HEK293 (cell line): Measurements from ENCODE around the gene SLC26A5.

Experiments
- CTCF ChIA-PET: fragments of 350-600 bp; formaldehyde crosslinking; extraction: SDS; loops from one replicate; lab custom pipeline; 2021; ENCODE audit warnings: antibody characterized with exemption; lab: Yijun Ruan, JAX
- POLR2A ChIA-PET: fragments of 300-600 bp; formaldehyde crosslinking; extraction: SDS; loops from one replicate; lab custom pipeline; 2020; ENCODE audit warnings: antibody characterized with exemption, inconsistent platforms; lab: Yijun Ruan, JAX
- H3K27ac ChIP-seq: fragments of 200-500 bp; sonication (Bioruptor generic); 2 replicates; pipeline ENCODE4 v1.5.1; 2014; ENCODE audit warnings: low read depth, low read length, control low read depth, inconsistent platforms; ENCODE audit errors: extremely low read depth
- H3K36me3 ChIP-seq, 2 experiments: fragments of 200-500 bp in 1 of 2; sonication (Bioruptor generic) in 1 of 2; 1 replicate in 1 of 2; 2 replicates in 1 of 2; pipeline ENCODE4 v1.5.1; 2014 to 2017; ENCODE audit warnings: inconsistent platforms in 2 of 2, low read length in 2 of 2; ENCODE audit not compliant: control insufficient read depth in 2 of 2, insufficient read depth in 1 of 2
- H3K4me1 ChIP-seq: fragments of 200-500 bp; sonication (Bioruptor generic); 2 replicates; pipeline ENCODE4 v1.5.1; 2014; ENCODE audit warnings: mild to moderate bottlenecking, low read length, inconsistent platforms; ENCODE audit not compliant: control insufficient read depth, insufficient read depth
- H3K4me3 ChIP-seq: 2 replicates; pipeline ENCODE4 v1.5.1; 2011; ENCODE audit warnings: low read depth, mild to moderate bottlenecking, control low read depth, low read length, moderate library complexity
- H3K9me3 ChIP-seq: fragments of 200-500 bp; sonication (Bioruptor generic); 2 replicates; pipeline ENCODE4 v1.5.1; 2014; ENCODE audit warnings: low read depth, low read length, inconsistent platforms; ENCODE audit not compliant: control insufficient read depth, insufficient read depth
- KLF7 ChIP-seq: fragments of 450-650 bp; formaldehyde crosslinking; IDR thresholded peaks from 2 replicates; pipeline ENCODE4 v1.5.1; 2016; ENCODE audit warnings: missing biosample characterization, missing genetic modification characterization, borderline replicate concordance
- MEIS1 ChIP-seq: sonication (generic); formaldehyde crosslinking; IDR thresholded peaks from 2 replicates; pipeline ENCODE4 v1.8.1; 2022; ENCODE audit warnings: missing genetic modification reagents, mild to moderate bottlenecking, borderline replicate concordance
- MZF1 ChIP-seq: fragments of 450-650 bp; formaldehyde crosslinking; IDR thresholded peaks from 2 replicates; pipeline ENCODE4 v1.5.1; 2017; ENCODE audit warnings: missing biosample characterization, missing genetic modification characterization, borderline replicate concordance
- RBAK ChIP-seq: fragments of 450-650 bp; formaldehyde crosslinking; IDR thresholded peaks from 2 replicates; pipeline ENCODE4 v1.5.1; 2016; ENCODE audit warnings: missing biosample characterization, missing genetic modification characterization
- SALL2 ChIP-seq: fragments of 450-650 bp; formaldehyde crosslinking; IDR thresholded peaks from 2 replicates; pipeline ENCODE4 v1.5.0; 2017; ENCODE audit warnings: missing biosample characterization, mild to moderate bottlenecking, missing genetic modification characterization, borderline replicate concordance
- YY1 ChIP-seq: fragments of 450-650 bp; formaldehyde crosslinking; IDR thresholded peaks from 2 replicates; pipeline ENCODE4 v1.5.1; 2018; ENCODE audit warnings: missing biosample characterization, missing genetic modification characterization
- YY2 ChIP-seq: fragments of 450-650 bp; formaldehyde crosslinking; IDR thresholded peaks from 2 replicates; pipeline ENCODE4 v1.5.1; 2016; ENCODE audit warnings: missing biosample characterization, missing genetic modification characterization
- ZFHX2 ChIP-seq: fragments of 450-650 bp; formaldehyde crosslinking; conservative IDR thresholded peaks from 2 replicates; pipeline ENCODE4 v1.5.1; 2016; ENCODE audit warnings: missing biosample characterization, missing genetic modification characterization
- ZFP41 ChIP-seq: fragments of 450-650 bp; formaldehyde crosslinking; IDR thresholded peaks from 2 replicates; pipeline ENCODE4 v1.5.1; 2016; ENCODE audit warnings: missing biosample characterization, missing genetic modification characterization, borderline replicate concordance
- ZFP69B ChIP-seq: fragments of 450-650 bp; formaldehyde crosslinking; IDR thresholded peaks from 2 replicates; pipeline ENCODE4 v1.5.1; 2016; ENCODE audit warnings: missing biosample characterization, missing genetic modification characterization
- ZNF2 ChIP-seq: fragments of 450-650 bp; formaldehyde crosslinking; IDR thresholded peaks from 2 replicates; pipeline ENCODE4 v1.5.1; 2016; ENCODE audit warnings: missing biosample characterization, missing genetic modification characterization
- ZNF248 ChIP-seq: fragments of 450-650 bp; formaldehyde crosslinking; IDR thresholded peaks from 2 replicates; pipeline ENCODE4 v1.5.1; 2017; ENCODE audit warnings: missing biosample characterization, missing genetic modification characterization
- ZNF335 ChIP-seq: fragments of 450-650 bp; formaldehyde crosslinking; conservative IDR thresholded peaks from 2 replicates; pipeline ENCODE4 v1.5.1; 2016; ENCODE audit warnings: missing biosample characterization, missing genetic modification characterization
- ZNF394 ChIP-seq: fragments of 450-650 bp; formaldehyde crosslinking; IDR thresholded peaks from 2 replicates; pipeline ENCODE4 v1.5.1; 2016; ENCODE audit warnings: missing biosample characterization, missing genetic modification characterization, mild to moderate bottlenecking, moderate library complexity, borderline replicate concordance
- ZNF426 ChIP-seq: fragments of 450-650 bp; formaldehyde crosslinking; IDR thresholded peaks from 2 replicates; pipeline ENCODE4 v1.5.1; 2017; ENCODE audit warnings: missing biosample characterization, missing genetic modification characterization, mild to moderate bottlenecking, inconsistent platforms, moderate library complexity
- ZNF48 ChIP-seq: fragments of 450-650 bp; formaldehyde crosslinking; IDR thresholded peaks from 2 replicates; pipeline ENCODE4 v1.5.1; 2016; ENCODE audit warnings: missing biosample characterization, missing genetic modification characterization
- ZNF629 ChIP-seq: fragments of 450-650 bp; formaldehyde crosslinking; IDR thresholded peaks from 2 replicates; pipeline ENCODE4 v1.5.1; 2017; ENCODE audit warnings: missing biosample characterization, missing genetic modification characterization
- ZNF747 ChIP-seq: fragments of 450-650 bp; formaldehyde crosslinking; IDR thresholded peaks from 2 replicates; pipeline ENCODE4 v1.5.1; 2016; ENCODE audit warnings: missing biosample characterization, missing genetic modification characterization
- ZNF837 ChIP-seq: fragments of 450-650 bp; formaldehyde crosslinking; IDR thresholded peaks from 2 replicates; pipeline ENCODE4 v1.5.1; 2016; ENCODE audit warnings: missing biosample characterization, missing genetic modification characterization
- TF ChIP-seq, protein P1 (sequence below): fragments of 450-650 bp; formaldehyde crosslinking; IDR thresholded peaks from 2 replicates; pipeline ENCODE4 v1.5.1; 2016; ENCODE audit warnings: missing biosample characterization, missing genetic modification characterization, borderline replicate concordance
- TF ChIP-seq, protein P2 (sequence below): fragments of 450-650 bp; formaldehyde crosslinking; IDR thresholded peaks from 2 replicates; pipeline ENCODE4 v1.5.1; 2016; ENCODE audit warnings: missing biosample characterization, missing genetic modification characterization, low read depth

The SLC26A5 gene

DNA sequence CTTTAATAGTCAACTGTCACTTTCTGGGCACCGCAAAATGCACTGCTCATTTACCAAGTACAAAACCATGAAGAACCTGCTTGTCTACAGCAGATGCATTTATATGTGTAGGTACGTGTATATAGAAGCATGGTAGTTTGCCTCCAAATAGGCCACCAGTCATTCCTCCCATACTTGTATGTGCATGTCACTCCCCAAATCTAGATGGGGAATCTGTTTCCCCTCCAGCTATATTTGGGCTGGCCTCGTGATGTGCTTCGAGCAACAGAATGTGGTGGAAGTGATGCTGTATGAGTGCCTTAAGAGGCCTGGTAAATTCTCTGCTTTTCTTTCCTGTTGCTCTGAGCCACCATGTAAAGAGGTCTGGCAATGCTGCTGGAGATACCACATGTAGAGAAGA lies 51.4 kb downstream of the SLC26A5 start:
- POLR2A ChIA-PET, result no interaction called here
- H3K9me3 ChIP-seq, result no peaks in the 10 kb centered on the region
- H3K4me1 ChIP-seq, result no peaks in the 10 kb centered on the region
- CTCF ChIA-PET, result interaction anchor here (1.0 kb wide), 1 partner anchor 10 kb away, joined by 3 read pairs; no protein-coding TSS in a partner anchor
- no peak for TF ChIP-seq ZNF48 (tag by site-specific recombination)
- no peak for TF ChIP-seq ZNF2 (tag by site-specific recombination)
- TF ChIP-seq ZFP41 (tag by site-specific recombination), result no peak
- no peak for TF ChIP-seq ZFHX2 (tag by site-specific recombination)
- TF ChIP-seq, protein P1, sequence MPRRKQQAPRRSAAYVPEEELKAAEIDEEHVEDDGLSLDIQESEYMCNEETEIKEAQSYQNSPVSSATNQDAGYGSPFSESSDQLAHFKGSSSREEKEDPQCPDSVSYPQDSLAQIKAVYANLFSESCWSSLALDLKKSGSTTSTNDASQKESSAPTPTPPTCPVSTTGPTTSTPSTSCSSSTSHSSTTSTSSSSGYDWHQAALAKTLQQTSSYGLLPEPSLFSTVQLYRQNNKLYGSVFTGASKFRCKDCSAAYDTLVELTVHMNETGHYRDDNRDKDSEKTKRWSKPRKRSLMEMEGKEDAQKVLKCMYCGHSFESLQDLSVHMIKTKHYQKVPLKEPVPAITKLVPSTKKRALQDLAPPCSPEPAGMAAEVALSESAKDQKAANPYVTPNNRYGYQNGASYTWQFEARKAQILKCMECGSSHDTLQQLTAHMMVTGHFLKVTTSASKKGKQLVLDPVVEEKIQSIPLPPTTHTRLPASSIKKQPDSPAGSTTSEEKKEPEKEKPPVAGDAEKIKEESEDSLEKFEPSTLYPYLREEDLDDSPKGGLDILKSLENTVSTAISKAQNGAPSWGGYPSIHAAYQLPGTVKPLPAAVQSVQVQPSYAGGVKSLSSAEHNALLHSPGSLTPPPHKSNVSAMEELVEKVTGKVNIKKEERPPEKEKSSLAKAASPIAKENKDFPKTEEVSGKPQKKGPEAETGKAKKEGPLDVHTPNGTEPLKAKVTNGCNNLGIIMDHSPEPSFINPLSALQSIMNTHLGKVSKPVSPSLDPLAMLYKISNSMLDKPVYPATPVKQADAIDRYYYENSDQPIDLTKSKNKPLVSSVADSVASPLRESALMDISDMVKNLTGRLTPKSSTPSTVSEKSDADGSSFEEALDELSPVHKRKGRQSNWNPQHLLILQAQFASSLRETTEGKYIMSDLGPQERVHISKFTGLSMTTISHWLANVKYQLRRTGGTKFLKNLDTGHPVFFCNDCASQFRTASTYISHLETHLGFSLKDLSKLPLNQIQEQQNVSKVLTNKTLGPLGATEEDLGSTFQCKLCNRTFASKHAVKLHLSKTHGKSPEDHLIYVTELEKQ (tag by site-specific recombination), result no peak
- TF ChIP-seq ZNF394 (tag by site-specific recombination), result no peak
- no peak for TF ChIP-seq KLF7 (tag by site-specific recombination)
- TF ChIP-seq MEIS1 (CRISPR knock-in tag), result no peak
- no peak for TF ChIP-seq ZNF747 (tag by site-specific recombination)
- TF ChIP-seq, protein P2, sequence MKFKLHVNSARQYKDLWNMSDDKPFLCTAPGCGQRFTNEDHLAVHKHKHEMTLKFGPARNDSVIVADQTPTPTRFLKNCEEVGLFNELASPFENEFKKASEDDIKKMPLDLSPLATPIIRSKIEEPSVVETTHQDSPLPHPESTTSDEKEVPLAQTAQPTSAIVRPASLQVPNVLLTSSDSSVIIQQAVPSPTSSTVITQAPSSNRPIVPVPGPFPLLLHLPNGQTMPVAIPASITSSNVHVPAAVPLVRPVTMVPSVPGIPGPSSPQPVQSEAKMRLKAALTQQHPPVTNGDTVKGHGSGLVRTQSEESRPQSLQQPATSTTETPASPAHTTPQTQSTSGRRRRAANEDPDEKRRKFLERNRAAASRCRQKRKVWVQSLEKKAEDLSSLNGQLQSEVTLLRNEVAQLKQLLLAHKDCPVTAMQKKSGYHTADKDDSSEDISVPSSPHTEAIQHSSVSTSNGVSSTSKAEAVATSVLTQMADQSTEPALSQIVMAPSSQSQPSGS (tag by site-specific recombination), result no peak
- no peak for TF ChIP-seq ZFP69B (tag by site-specific recombination)
- no peak for TF ChIP-seq ZNF335 (tag by site-specific recombination)
- TF ChIP-seq ZNF248 (tag by site-specific recombination), result no peak
- H3K27ac ChIP-seq, result no peak overlapping the region
- H3K36me3 ChIP-seq, result no peaks in the 10 kb centered on the region
- H3K4me3 ChIP-seq, result no peak overlapping the region

DNA sequence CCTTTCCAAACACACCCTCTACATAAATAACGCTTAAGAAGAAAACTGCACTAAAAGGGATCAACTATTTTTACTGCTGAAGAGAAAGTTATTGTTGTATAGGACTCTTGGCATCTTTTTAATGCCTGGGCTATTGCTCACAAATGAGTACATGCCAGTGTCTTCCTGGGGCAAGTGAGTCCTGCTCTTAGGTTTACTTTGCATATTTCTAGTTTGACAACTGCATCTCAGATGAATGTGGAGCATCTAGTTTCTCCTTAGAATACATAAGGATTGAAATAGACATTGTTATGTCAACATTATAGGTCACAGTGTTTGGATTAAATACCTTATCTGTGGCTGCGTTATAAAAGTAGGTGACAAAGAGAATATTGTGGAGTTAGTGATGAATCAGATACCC lies 54.0 kb downstream of the SLC26A5 start:
- no peak for TF ChIP-seq MZF1
- no peak for TF ChIP-seq ZNF837
- no peak for TF ChIP-seq YY2
- no peak for TF ChIP-seq SALL2 (tag by site-specific recombination)
- TF ChIP-seq ZNF629 (tag by site-specific recombination), result no peak
- no peak for TF ChIP-seq YY1 (tag by site-specific recombination)
- TF ChIP-seq ZNF426 (tag by site-specific recombination), result no peak
- no peak for TF ChIP-seq RBAK (tag by site-specific recombination)
- TF ChIP-seq, all 188 proteins: peak for 0
- ChIA-PET CTCF (no interaction called here), POLR2A (no interaction called here)
- Histone ChIP-seq H3K9me3 (no peaks in the 10 kb centered on the region), H3K36me3 (no peaks in the 10 kb centered on the region), H3K4me1 (no peaks in the 10 kb centered on the region), H3K27ac (no peak overlapping the region), H3K4me3 (no peak overlapping the region)
